ENCODE measurements around the gene OR2H1. TPM values are rescaled to one million over a fixed set of nuclear protein-coding genes. Genes with fewer than 3 reads are reported as not detected.

The OR2H1 gene
- total RNA-seq, 1 experiment from 2014 or later: not detected

DNA sequence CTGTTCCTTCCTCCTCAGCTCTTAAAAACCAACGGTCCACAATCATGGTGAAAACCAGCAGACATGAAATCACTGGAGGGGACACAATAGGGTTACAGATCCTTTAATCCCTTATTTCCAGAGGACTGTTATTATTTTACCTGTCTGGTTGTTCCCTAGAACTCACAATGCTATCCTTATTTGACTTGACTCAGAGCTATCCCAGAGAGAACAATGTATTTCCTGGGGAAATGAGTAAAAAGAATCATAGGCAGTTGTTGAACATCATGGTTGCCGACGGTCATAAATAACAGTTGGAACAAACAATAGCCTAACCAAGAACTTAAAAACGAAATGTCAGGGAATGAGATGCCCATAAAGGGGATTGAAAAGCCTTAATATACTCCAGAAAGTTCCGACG is 9.3 kb downstream of the OR2H1 start:
- Histone ChIP-seq H3K9me3 (no peaks in the 10 kb centered on the region), H3K4me1 (no peaks in the 10 kb centered on the region), H3K4me3 (ENCODE audit: low read depth, low read length) (no peak overlapping the region), H3K36me3 (ENCODE audit: control insufficient read depth, insufficient read depth, low read length) (no peaks in the 10 kb centered on the region), H3K27me3 (replicated peaks; ENCODE audit: control insufficient read depth, insufficient read depth, low read length) (no peaks in the 10 kb centered on the region)
- Mint-ChIP-seq H3K4me3 (ENCODE audit: unreplicated experiment) (no peak overlapping the region), H3K9me3 (ENCODE audit: unreplicated experiment) (no peaks in the 10 kb centered on the region), H3K36me3 (ENCODE audit: insufficient read depth, unreplicated experiment) (no peaks in the 10 kb centered on the region), H3K27ac (ENCODE audit: unreplicated experiment) (no peak overlapping the region), H3K27me3 (ENCODE audit: insufficient read depth, unreplicated experiment) (peaks cover 6% of the 10 kb centered on the region), H3K4me1 (ENCODE audit: low read depth, unreplicated experiment) (no peaks in the 10 kb centered on the region)
- ChIA-PET POLR2A (no interaction called here), CTCF (no interaction called here)
- BruUV-seq (replicated peaks): no TSS peak
- TF ChIP-seq, protein P1, sequence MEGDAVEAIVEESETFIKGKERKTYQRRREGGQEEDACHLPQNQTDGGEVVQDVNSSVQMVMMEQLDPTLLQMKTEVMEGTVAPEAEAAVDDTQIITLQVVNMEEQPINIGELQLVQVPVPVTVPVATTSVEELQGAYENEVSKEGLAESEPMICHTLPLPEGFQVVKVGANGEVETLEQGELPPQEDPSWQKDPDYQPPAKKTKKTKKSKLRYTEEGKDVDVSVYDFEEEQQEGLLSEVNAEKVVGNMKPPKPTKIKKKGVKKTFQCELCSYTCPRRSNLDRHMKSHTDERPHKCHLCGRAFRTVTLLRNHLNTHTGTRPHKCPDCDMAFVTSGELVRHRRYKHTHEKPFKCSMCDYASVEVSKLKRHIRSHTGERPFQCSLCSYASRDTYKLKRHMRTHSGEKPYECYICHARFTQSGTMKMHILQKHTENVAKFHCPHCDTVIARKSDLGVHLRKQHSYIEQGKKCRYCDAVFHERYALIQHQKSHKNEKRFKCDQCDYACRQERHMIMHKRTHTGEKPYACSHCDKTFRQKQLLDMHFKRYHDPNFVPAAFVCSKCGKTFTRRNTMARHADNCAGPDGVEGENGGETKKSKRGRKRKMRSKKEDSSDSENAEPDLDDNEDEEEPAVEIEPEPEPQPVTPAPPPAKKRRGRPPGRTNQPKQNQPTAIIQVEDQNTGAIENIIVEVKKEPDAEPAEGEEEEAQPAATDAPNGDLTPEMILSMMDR (IDR thresholded peaks at IDR 0.05; ENCODE audit: insufficient read depth in 1 of 2, low read depth in 1 of 2, low read length in 1 of 2, severe bottlenecking in 1 of 2, unreplicated experiment in 1 of 2): no peak
- DNase-seq: no peak
- intact Hi-C loops (cut with micrococcal nuclease; ENCODE audit: unreplicated experiment): no loop called here

DNA sequence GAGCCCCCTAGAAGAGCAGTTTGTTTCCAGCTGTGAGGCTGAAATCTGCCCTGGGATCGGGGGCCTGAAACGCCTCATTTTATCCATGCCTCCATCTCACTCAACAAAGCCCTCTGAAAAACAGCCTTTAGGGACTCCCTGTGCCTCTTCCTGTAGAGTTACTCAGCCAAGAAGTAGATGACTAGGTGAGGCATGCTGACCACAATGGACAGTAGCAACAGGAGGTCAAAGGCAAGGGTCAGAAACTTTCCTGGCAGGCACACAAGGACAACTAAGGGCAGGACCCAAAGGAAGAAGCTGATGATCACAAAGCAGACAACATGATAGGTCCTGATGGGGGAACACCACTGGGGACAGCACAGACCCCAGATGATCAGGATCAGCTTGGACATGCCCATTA is 18.0 kb downstream of the OR2H1 start:
- no peak overlapping the region for H3K4me3 ChIP-seq (ENCODE audit: low read depth, low read length)
- Mint-ChIP-seq H3K36me3 (ENCODE audit: insufficient read depth, unreplicated experiment) (no peaks in the 10 kb centered on the region), H3K27me3 (ENCODE audit: insufficient read depth, unreplicated experiment) (peaks cover 12% of the 10 kb centered on the region), H3K9me3 (ENCODE audit: unreplicated experiment) (peaks cover 10% of the 10 kb centered on the region), H3K4me3 (ENCODE audit: unreplicated experiment) (no peak overlapping the region), H3K4me1 (ENCODE audit: low read depth, unreplicated experiment) (no peaks in the 10 kb centered on the region), H3K27ac (ENCODE audit: unreplicated experiment) (no peak overlapping the region)
- no peaks in the 10 kb centered on the region for H3K4me1 ChIP-seq
- no peaks in the 10 kb centered on the region; the same call in 1 of the 2 replicates for H3K27me3 ChIP-seq (replicated peaks; ENCODE audit: control insufficient read depth, insufficient read depth, low read length)
- BruUV-seq (replicated peaks): no TSS peak
- ChIA-PET CTCF (no interaction called here), POLR2A (no interaction called here)
- DNase-seq: no peak
- H3K36me3 ChIP-seq (ENCODE audit: control insufficient read depth, insufficient read depth, low read length): no peaks in the 10 kb centered on the region
- TF ChIP-seq, protein P1 (IDR thresholded peaks at IDR 0.05; ENCODE audit: insufficient read depth in 1 of 2, low read depth in 1 of 2, low read length in 1 of 2, severe bottlenecking in 1 of 2, unreplicated experiment in 1 of 2): no peak
- intact Hi-C loops (cut with micrococcal nuclease; ENCODE audit: unreplicated experiment): no loop called here
- H3K9me3 ChIP-seq: no peaks in the 10 kb centered on the region

DNA sequence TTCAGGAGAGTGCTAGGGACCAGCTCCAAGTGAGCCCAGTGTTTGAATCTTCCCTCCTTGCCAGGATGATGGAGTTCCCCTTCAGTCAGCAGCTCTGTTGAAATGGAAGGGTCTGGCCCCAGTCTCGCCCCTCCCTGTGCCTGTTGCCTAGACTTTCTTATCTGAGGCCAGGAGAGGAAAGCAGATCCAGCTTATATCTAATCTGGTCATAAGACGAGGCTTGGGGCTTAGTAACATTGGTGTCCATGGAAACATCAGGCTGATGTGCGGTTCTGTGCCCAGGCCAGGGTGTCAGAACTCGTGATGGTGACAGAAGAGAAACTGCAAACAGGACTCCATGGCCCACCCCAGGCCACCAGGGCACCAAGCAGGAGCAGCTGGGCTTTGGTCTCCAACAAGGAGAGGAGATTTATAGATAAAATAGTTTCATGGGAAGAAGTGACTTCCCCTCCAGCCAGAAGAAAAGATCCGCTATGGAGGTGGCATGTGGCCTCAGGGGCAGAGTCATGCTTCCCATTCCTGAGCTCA is 21.0 kb downstream of the OR2H1 start:
- Mint-ChIP-seq H3K4me3 (ENCODE audit: unreplicated experiment) (no peak overlapping the region), H3K27ac (ENCODE audit: unreplicated experiment) (no peak overlapping the region), H3K27me3 (ENCODE audit: insufficient read depth, unreplicated experiment) (peaks cover 7% of the 10 kb centered on the region), H3K9me3 (ENCODE audit: unreplicated experiment) (peaks cover 4% of the 10 kb centered on the region), H3K4me1 (ENCODE audit: low read depth, unreplicated experiment) (no peaks in the 10 kb centered on the region), H3K36me3 (ENCODE audit: insufficient read depth, unreplicated experiment) (no peaks in the 10 kb centered on the region)
- Histone ChIP-seq H3K27me3 (replicated peaks; ENCODE audit: control insufficient read depth, insufficient read depth, low read length) (no peaks in the 10 kb centered on the region; the same call in 1 of the 2 replicates), H3K9me3 (no peaks in the 10 kb centered on the region), H3K4me1 (no peaks in the 10 kb centered on the region), H3K36me3 (ENCODE audit: control insufficient read depth, insufficient read depth, low read length) (no peaks in the 10 kb centered on the region), H3K4me3 (ENCODE audit: low read depth, low read length) (no peak overlapping the region)
- no peak for DNase-seq
- BruUV-seq (replicated peaks): no TSS peak
- intact Hi-C loops (cut with micrococcal nuclease; ENCODE audit: unreplicated experiment): no loop called here
- CTCF ChIA-PET: no interaction called here
- POLR2A ChIA-PET: no interaction called here
- TF ChIP-seq, protein P1 (IDR thresholded peaks at IDR 0.05; ENCODE audit: insufficient read depth in 1 of 2, low read depth in 1 of 2, low read length in 1 of 2, severe bottlenecking in 1 of 2, unreplicated experiment in 1 of 2): no peak

Data from Caco-2 (cell line).